Right atrium auricular region (tissue), 2 donors: ENCODE results near the gene ZNF837. TPM values are rescaled to one million over a fixed set of nuclear protein-coding genes. Genes with fewer than 3 reads are reported as not detected.
A peak's percentile ranks its signal among the peaks of the same experiment; 100 is the strongest.

Source experiments
- DNase-seq: peaks from one replicate; pipeline ENCODE4 v3.0.0-alpha.2; 2019; ENCODE audit warnings: low spot score
- H3K27ac ChIP-seq, 2 donors: fragments of 200-600 bp; sonication (generic); 1 replicate in 1 of 2; 2 replicates in 1 of 2; pipeline ENCODE4 v1.5.1; 2016 to 2019
- H3K27me3 ChIP-seq, 2 donors: fragments of 200-600 bp; sonication (generic); one replicate each; pipeline versions ENCODE4 v1.5.1 to v1.6.0; 2017 to 2019
- H3K36me3 ChIP-seq: fragments of 200-600 bp; sonication (generic); one replicate; pipeline ENCODE4 v1.5.1; 2016
- H3K4me1 ChIP-seq, 2 donors: fragments of 200-600 bp; sonication (generic); one replicate each; pipeline versions ENCODE4 v1.5.1 to v1.6.0; 2017 to 2019
- H3K4me3 ChIP-seq, 2 donors: fragments of 200-600 bp; sonication (generic); 1 replicate in 1 of 2; 2 replicates in 1 of 2; pipeline ENCODE4 v1.5.1; 2017 to 2019; ENCODE audit warnings: mild to moderate bottlenecking in 1 of 2, moderate library complexity in 1 of 2
- H3K9me3 ChIP-seq, 2 donors: fragments of 200-600 bp; sonication (generic); one replicate each; pipeline ENCODE4 v1.5.1; 2019
- total RNA-seq, 2 donors: library from RNA; depleted of rRNA; stranded (reverse); fragments of >200 nt; gene quantifications; one replicate each; pipeline ENCODE4 v1.1.0, GENCODE V29; 2016
- TF ChIP-seq, protein P1 (sequence below), 2 donors: fragments of 200-600 bp; sonication (generic); IDR thresholded peaks; one replicate each; pipeline ENCODE4 v1.5.1; 2019; ENCODE audit warnings: antibody characterized with exemption in 2 of 2

The ZNF837 gene
- total RNA-seq, 2 donors from 2014 or later, result 0.70 to 1.3 TPM

DNA sequence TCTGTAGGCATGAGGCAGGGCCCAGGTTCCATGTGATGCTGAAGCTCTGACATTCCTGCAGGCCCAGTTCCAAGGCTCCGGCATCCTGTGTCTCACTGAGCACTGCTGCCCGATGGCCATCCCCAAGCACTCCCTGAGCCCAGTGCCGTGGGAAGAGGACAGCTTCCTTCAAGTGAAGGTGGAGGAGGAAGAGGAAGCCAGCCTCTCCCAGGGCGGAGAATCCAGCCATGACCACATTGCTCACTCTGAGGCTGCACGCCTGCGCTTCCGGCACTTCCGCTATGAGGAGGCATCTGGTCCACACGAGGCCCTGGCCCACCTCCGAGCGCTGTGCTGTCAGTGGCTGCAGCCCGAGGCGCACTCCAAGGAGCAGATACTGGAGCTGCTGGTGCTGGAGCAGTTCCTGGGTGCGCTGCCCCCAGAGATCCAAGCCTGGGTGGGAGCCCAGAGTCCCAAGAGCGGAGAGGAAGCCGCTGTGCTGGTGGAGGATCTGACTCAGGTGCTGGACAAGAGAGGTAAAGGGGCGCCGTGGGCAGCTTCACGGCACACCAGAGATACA lies 46.1 kb downstream of the ZNF837 start:
- no peak for DNase-seq
- Histone ChIP-seq H3K4me3 (no peak overlapping the region), H3K36me3 (peaks cover 26% of the 10 kb centered on the region), H3K9me3 (no peaks in the 10 kb centered on the region), H3K27me3 (no peaks in the 10 kb centered on the region), H3K27ac (no peak overlapping the region), H3K4me1 (no peaks in the 10 kb centered on the region)
- TF ChIP-seq, protein P1, sequence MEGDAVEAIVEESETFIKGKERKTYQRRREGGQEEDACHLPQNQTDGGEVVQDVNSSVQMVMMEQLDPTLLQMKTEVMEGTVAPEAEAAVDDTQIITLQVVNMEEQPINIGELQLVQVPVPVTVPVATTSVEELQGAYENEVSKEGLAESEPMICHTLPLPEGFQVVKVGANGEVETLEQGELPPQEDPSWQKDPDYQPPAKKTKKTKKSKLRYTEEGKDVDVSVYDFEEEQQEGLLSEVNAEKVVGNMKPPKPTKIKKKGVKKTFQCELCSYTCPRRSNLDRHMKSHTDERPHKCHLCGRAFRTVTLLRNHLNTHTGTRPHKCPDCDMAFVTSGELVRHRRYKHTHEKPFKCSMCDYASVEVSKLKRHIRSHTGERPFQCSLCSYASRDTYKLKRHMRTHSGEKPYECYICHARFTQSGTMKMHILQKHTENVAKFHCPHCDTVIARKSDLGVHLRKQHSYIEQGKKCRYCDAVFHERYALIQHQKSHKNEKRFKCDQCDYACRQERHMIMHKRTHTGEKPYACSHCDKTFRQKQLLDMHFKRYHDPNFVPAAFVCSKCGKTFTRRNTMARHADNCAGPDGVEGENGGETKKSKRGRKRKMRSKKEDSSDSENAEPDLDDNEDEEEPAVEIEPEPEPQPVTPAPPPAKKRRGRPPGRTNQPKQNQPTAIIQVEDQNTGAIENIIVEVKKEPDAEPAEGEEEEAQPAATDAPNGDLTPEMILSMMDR (IDR thresholded peaks at IDR 0.05), result no peak

DNA sequence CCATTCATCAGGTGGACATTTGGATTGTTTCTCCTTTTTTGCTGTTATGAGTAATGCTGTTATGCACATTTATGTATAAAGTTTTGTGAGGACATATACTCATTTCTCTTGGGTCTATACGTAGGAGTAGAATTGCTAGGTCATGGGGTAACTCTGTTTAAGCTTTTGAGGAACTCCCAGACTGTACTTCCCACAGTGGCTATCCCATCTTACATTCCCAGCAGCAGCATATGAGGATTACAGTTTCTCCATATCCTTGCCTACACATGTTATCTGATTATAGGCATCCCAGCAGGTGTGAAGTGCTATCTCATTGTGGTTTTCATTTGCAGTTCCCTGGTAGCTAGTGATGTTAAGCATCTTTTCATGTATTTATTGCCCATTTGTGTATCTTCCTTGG lies 48.1 kb downstream of the ZNF837 start:
- Histone ChIP-seq H3K4me3 (no peak overlapping the region), H3K27me3 (no peaks in the 10 kb centered on the region), H3K9me3 (no peaks in the 10 kb centered on the region), H3K27ac (no peak overlapping the region), H3K36me3 (peaks cover 13% of the 10 kb centered on the region), H3K4me1 (peaks cover 0 to 14% of the 10 kb centered on the region in 2 donors)
- DNase-seq, result no peak
- TF ChIP-seq, protein P1 (IDR thresholded peaks at IDR 0.05), result no peak

DNA sequence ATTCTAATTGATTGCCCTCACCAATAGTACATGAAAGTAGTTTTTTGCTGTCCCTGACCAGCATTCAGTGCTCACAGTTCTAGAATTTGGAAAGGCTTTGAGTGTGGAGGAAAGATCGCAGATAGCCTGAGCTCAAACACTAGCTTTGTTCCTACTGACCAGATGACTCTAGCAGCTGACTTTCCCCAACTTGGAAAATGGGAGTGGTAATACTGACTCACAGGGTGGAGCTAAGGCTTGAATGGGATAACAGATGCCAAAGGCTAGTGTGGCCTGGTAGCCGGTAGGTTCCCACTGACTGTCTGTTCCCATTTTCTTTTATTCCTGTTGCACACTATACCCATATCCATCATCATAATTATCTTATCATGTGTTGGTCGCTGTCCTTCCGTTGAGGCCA lies 50.4 kb downstream of the ZNF837 start:
- Histone ChIP-seq H3K27me3 (no peaks in the 10 kb centered on the region), H3K4me3 (no peak overlapping the region), H3K9me3 (no peaks in the 10 kb centered on the region), H3K4me1 (peaks cover 0 to 27% of the 10 kb centered on the region in 2 donors), H3K27ac (no peak overlapping the region), H3K36me3 (peaks cover 8% of the 10 kb centered on the region)
- TF ChIP-seq, protein P1 (IDR thresholded peaks at IDR 0.05), result no peak
- DNase-seq, result no peak

DNA sequence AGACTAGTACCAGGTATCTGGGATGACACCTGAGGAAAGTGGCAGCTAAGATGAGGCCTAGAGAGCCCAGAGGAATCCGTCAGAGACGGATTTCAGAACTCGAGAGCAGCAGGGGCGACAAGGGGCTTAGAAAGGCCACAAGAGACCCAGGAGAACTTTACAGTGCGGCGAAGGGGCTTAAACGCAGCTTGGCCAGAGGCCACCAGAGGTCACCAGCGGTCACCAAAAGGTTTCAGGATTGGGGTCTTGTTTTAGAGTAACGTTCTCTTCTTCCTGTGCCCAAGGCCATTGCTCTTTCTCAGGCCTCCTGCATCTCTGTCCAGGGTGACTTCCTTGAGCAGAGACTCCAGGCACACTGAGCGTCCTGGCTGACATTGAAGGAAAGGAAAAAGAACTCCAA lies 51.8 kb downstream of the ZNF837 start:
- H3K4me3 ChIP-seq, result no peak overlapping the region
- DNase-seq, result no peak
- H3K27me3 ChIP-seq, result no peaks in the 10 kb centered on the region
- H3K4me1 ChIP-seq, result peaks cover 0 to 30% of the 10 kb centered on the region in 2 donors
- TF ChIP-seq, protein P1 (IDR thresholded peaks at IDR 0.05), result no peak
- no peaks in the 10 kb centered on the region for H3K36me3 ChIP-seq
- no peak overlapping the region for H3K27ac ChIP-seq
- no peaks in the 10 kb centered on the region for H3K9me3 ChIP-seq

DNA sequence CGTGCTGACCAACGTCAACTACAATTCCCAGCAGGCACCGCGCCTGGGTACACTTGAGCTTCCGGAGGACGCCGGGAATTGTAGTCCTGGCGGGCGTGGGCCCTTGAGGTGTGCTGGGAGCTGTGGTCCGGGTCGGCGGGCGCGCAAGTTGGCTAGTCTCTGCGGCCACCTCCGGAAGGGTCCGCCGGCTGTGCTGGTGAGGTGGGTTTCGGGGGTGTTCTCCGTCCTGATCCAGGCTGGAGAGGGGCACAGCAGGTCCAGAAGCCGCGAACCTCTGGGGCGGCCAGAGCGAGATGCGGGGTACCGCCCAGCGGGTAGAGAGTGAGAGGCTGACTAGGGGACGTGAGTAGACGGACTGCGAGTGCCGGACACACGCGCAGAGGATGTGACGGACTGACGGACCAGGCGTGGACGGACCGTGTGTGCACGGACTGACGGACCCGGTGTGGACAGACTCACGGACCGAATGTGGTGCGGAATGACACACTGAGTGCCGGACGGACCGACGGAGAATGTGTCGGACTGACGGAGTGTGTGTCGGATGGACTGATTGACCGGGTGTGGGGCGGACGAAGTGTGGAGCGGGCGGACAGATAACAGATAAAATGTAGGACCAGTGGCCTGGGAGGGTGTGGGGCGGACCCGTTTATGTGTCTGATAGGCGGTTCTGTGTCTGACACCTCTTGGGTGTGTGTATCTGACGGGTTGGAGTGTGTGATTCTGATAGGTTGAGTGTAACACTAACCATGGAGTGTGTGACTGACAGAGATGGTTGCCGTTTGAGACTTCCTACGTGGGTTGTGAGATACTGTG lies 53.7 kb downstream of the ZNF837 start, which contains the start of gene ZSCAN22:
ZSCAN22 (plus strand) TSS at position 81 of the 813 bp plus-strand sequence. CDS start 7,809 bp downstream, outside the sequence.
- TF ChIP-seq, protein P1 (IDR thresholded peaks at IDR 0.05), result no peak
- peak; percentile 97 for DNase-seq
- peak within 1 kb of the TSS; percentile 96 to 98 for H3K27ac ChIP-seq
- no peaks in the 10 kb centered on the region for H3K27me3 ChIP-seq
- H3K4me1 ChIP-seq, result peaks cover 0 to 30% of the 10 kb centered on the region in 2 donors
- no peaks in the 10 kb centered on the region for H3K36me3 ChIP-seq
- H3K4me3 ChIP-seq, result peak within 1 kb of the TSS; percentile 78 to 82
- H3K9me3 ChIP-seq, result no peaks in the 10 kb centered on the region
